ENCODE results near the gene GALNTL6. TPM values are rescaled to one million over a fixed set of nuclear protein-coding genes. Genes with fewer than 3 reads are reported as not detected.

Gene GALNTL6
- total RNA-seq, 1 donor from 2014 or later: not detected

GRCh38 chr4:172188248-172188988 lies 375.2 kb downstream of the GALNTL6 start:
- Histone ChIP-seq H3K27me3 (no peaks in the 10 kb centered on the region), H3K27ac (no peak overlapping the region), H3K9me3 (no peaks in the 10 kb centered on the region), H3K4me1 (no peaks in the 10 kb centered on the region), H3K4me3 (no peak overlapping the region), H3K36me3 (no peaks in the 10 kb centered on the region)
- DNase-seq (ENCODE audit: low spot score in 2 of 2): no peak
- intact Hi-C loops (cut with DNase I): no loop called here
- no peak for TF ChIP-seq CTCF (IDR thresholded peaks at IDR 0.05)

GRCh38 chr4:172202480-172203076 lies 389.4 kb downstream of the GALNTL6 start:
- Histone ChIP-seq H3K9me3 (no peaks in the 10 kb centered on the region), H3K36me3 (no peaks in the 10 kb centered on the region), H3K4me1 (no peaks in the 10 kb centered on the region), H3K4me3 (no peak overlapping the region), H3K27ac (no peak overlapping the region), H3K27me3 (no peaks in the 10 kb centered on the region)
- TF ChIP-seq CTCF (IDR thresholded peaks at IDR 0.05): peak in 2 of 3 experiments; percentile 37 to 60
- intact Hi-C loops (cut with DNase I): no loop called here
- DNase-seq (ENCODE audit: low spot score in 2 of 2): no peak

GRCh38 chr4:172207258-172207657 lies 394.1 kb downstream of the GALNTL6 start:
- no peak for TF ChIP-seq CTCF (IDR thresholded peaks at IDR 0.05)
- no peaks in the 10 kb centered on the region for H3K9me3 ChIP-seq
- DNase-seq (ENCODE audit: low spot score in 2 of 2): no peak
- no peaks in the 10 kb centered on the region for H3K4me1 ChIP-seq
- no peak overlapping the region for H3K27ac ChIP-seq
- H3K27me3 ChIP-seq: no peaks in the 10 kb centered on the region
- H3K36me3 ChIP-seq: no peaks in the 10 kb centered on the region
- intact Hi-C loops (cut with DNase I): no loop called here
- H3K4me3 ChIP-seq: no peak overlapping the region

GRCh38 chr4:172207886-172208285 lies 394.7 kb downstream of the GALNTL6 start:
- H3K27ac ChIP-seq: no peak overlapping the region
- TF ChIP-seq CTCF (IDR thresholded peaks at IDR 0.05): no peak
- no peaks in the 10 kb centered on the region for H3K36me3 ChIP-seq
- H3K4me1 ChIP-seq: no peaks in the 10 kb centered on the region
- intact Hi-C loops (cut with DNase I): no loop called here
- DNase-seq (ENCODE audit: low spot score in 2 of 2): no peak
- H3K27me3 ChIP-seq: no peaks in the 10 kb centered on the region
- H3K4me3 ChIP-seq: no peak overlapping the region
- no peaks in the 10 kb centered on the region for H3K9me3 ChIP-seq

GRCh38 chr4:172220679-172221078 lies 407.5 kb downstream of the GALNTL6 start:
- Histone ChIP-seq H3K27me3 (no peaks in the 10 kb centered on the region), H3K36me3 (no peaks in the 10 kb centered on the region), H3K27ac (no peak overlapping the region), H3K9me3 (no peaks in the 10 kb centered on the region), H3K4me1 (no peaks in the 10 kb centered on the region), H3K4me3 (no peak overlapping the region)
- intact Hi-C loops (cut with DNase I): no loop called here
- no peak for DNase-seq (ENCODE audit: low spot score in 2 of 2)
- no peak for TF ChIP-seq CTCF (IDR thresholded peaks at IDR 0.05)
